ENCODE data around the gene CPS1. TPM values are rescaled to one million over a fixed set of nuclear protein-coding genes. Genes with fewer than 3 reads are reported as not detected.

The CPS1 gene
- total RNA-seq = 1 to 10 TPM; 2.6 to 3.2 TPM

DNA sequence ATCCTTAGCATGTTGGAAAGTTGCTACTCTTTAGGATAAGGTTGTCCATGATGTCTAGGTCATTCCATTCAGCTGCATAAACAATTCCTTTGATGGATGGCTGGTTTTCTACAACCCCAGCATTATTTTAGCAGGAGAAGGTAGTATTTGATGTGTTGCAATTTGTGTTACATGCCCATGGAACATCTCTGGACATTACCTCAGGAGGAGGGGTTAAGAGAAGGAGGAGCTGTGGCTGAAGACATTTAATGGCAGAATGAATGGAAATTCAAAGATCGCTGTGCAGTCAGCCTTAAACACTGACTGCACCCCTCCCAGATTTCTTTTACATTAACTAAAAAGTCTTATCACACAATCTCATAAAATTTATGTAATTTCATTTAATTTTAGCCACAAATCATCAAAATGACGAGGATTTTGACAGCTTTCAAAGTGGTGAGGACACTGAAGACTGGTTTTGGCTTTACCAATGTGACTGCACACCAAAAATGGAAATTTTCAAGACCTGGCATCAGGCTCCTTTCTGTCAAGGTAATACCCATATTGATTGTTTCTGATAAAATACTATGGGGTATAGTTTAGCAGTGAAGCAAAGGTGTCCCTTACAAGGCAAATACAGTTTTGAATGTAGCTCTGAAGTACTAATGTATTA lies at the start of gene CPS1:
Gene CPS1, plus strand, starts transcription at position 271 of the 652 bp plus-strand sequence. Its CDS starts 135 bp downstream, at position 406.
- H3K27me3 Mint-ChIP-seq = no peaks in the 10 kb centered on the region
- H3K4me1 Mint-ChIP-seq (ENCODE audit: low read depth) = no peaks in the 10 kb centered on the region
- H3K27ac Mint-ChIP-seq = no peak within 1 kb of the TSS
- intact Hi-C loops (cut with micrococcal nuclease) = no loop called here
- H3K9me3 Mint-ChIP-seq = no peaks in the 10 kb centered on the region
- TF ChIP-seq, protein P1, sequence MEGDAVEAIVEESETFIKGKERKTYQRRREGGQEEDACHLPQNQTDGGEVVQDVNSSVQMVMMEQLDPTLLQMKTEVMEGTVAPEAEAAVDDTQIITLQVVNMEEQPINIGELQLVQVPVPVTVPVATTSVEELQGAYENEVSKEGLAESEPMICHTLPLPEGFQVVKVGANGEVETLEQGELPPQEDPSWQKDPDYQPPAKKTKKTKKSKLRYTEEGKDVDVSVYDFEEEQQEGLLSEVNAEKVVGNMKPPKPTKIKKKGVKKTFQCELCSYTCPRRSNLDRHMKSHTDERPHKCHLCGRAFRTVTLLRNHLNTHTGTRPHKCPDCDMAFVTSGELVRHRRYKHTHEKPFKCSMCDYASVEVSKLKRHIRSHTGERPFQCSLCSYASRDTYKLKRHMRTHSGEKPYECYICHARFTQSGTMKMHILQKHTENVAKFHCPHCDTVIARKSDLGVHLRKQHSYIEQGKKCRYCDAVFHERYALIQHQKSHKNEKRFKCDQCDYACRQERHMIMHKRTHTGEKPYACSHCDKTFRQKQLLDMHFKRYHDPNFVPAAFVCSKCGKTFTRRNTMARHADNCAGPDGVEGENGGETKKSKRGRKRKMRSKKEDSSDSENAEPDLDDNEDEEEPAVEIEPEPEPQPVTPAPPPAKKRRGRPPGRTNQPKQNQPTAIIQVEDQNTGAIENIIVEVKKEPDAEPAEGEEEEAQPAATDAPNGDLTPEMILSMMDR (IDR thresholded peaks at IDR 0.05) = no peak
- ATAC-seq (no peak), DNase-seq (no peak)
- CTCF ChIA-PET = interaction anchor here (1.7 kb wide), 1 partner anchor 54 kb away, joined by 7 read pairs; no protein-coding TSS in a partner anchor
- no peaks in the 10 kb centered on the region for H3K36me3 Mint-ChIP-seq (ENCODE audit: low read depth)
- POLR2A ChIA-PET = no interaction called here
- H3K4me3 Mint-ChIP-seq = no peak within 1 kb of the TSS

DNA sequence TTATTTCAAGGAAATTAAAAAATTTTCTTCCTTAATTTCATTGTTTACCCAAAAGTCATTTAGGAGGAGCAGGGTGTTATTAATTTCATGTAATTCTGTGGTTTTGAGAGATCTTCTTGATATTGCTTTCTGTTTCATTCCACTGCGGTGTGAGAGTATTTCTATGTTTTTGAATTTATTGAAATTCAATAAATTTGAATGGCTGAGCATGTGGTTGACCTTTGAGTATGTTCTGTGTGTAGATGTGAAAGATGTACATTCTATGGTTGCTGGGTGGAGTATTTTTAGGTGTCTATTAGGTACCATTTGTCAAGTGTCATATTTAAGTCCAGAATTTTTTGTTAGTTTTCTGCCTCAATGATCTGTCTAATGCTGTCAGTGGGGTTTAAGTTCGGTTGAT lies 40.5 kb upstream of the CPS1 start:
- ChIA-PET POLR2A (no interaction called here), CTCF (no interaction called here)
- peaks cover 10% of the 10 kb centered on the region for H3K27me3 Mint-ChIP-seq
- H3K36me3 Mint-ChIP-seq (ENCODE audit: low read depth) = no peaks in the 10 kb centered on the region
- no peak for ATAC-seq
- intact Hi-C loops (cut with micrococcal nuclease) = no loop called here
- H3K27ac Mint-ChIP-seq = no peak overlapping the region
- no peak overlapping the region for H3K4me3 Mint-ChIP-seq
- TF ChIP-seq, protein P1 (IDR thresholded peaks at IDR 0.05) = no peak
- peaks cover 7% of the 10 kb centered on the region for H3K9me3 Mint-ChIP-seq
- no peak for DNase-seq
- H3K4me1 Mint-ChIP-seq (ENCODE audit: low read depth) = no peaks in the 10 kb centered on the region

GRCh38 chr2:210517264-210517663 lies 39.1 kb upstream of the CPS1 start:
- Mint-ChIP-seq H3K9me3 (no peaks in the 10 kb centered on the region), H3K4me3 (no peak overlapping the region), H3K4me1 (ENCODE audit: low read depth) (no peaks in the 10 kb centered on the region), H3K36me3 (ENCODE audit: low read depth) (no peaks in the 10 kb centered on the region), H3K27ac (no peak overlapping the region), H3K27me3 (peaks cover 10% of the 10 kb centered on the region)
- DNase-seq = no peak
- TF ChIP-seq, protein P1 (IDR thresholded peaks at IDR 0.05) = no peak
- ChIA-PET CTCF (interaction anchor here (1.4 kb wide), 1 partner anchor 15 kb away, joined by 5 read pairs; no protein-coding TSS in a partner anchor), POLR2A (no interaction called here)
- intact Hi-C loops (cut with micrococcal nuclease) = no loop called here
- no peak for ATAC-seq

DNA sequence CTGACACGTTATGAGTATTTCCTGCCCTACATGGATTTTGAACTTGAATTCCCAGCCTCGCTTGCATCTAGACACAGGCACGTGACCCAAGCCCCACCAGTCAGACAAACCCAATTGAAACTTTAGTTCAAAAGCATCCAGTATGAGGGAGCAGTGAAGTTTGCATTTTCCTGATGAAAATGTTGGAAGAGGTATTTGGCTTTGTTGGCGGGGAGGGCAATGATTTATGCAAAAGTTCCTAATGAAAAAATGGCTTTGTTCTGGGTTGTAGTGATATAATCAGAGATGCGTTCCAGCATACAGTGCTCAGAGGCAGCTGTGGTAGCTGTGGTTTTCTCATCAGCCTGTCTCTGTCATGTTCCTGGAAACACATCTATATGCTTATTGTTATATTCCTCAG lies 36.8 kb upstream of the CPS1 start:
- TF ChIP-seq, protein P1 (IDR thresholded peaks at IDR 0.05) = no peak
- no peak for DNase-seq
- intact Hi-C loops (cut with micrococcal nuclease) = no loop called here
- no peaks in the 10 kb centered on the region for H3K9me3 Mint-ChIP-seq
- H3K36me3 Mint-ChIP-seq (ENCODE audit: low read depth) = no peaks in the 10 kb centered on the region
- H3K4me1 Mint-ChIP-seq (ENCODE audit: low read depth) = no peaks in the 10 kb centered on the region
- ChIA-PET CTCF (interaction anchor here (0.9 kb wide), 1 partner anchor 17 kb away, joined by 3 read pairs; no protein-coding TSS in a partner anchor), POLR2A (no interaction called here)
- peaks cover 12% of the 10 kb centered on the region for H3K27me3 Mint-ChIP-seq
- no peak for ATAC-seq
- no peak overlapping the region for H3K4me3 Mint-ChIP-seq
- H3K27ac Mint-ChIP-seq = no peak overlapping the region

- DNase-seq (no peak), ATAC-seq (no peak)
- POLR2A ChIA-PET = no interaction called here
- no peak overlapping the region for H3K27ac Mint-ChIP-seq
- H3K9me3 Mint-ChIP-seq = no peaks in the 10 kb centered on the region
- intact Hi-C loops (cut with micrococcal nuclease) = no loop called here
- H3K27me3 Mint-ChIP-seq = peaks cover 12% of the 10 kb centered on the region
- TF ChIP-seq, protein P1 (IDR thresholded peaks at IDR 0.05) = no peak
- H3K4me3 Mint-ChIP-seq = no peak overlapping the region
- no peaks in the 10 kb centered on the region for H3K4me1 Mint-ChIP-seq (ENCODE audit: low read depth)
- CTCF ChIA-PET = no interaction called here
- no peaks in the 10 kb centered on the region for H3K36me3 Mint-ChIP-seq (ENCODE audit: low read depth)
Observed at GRCh38 chr2:210522399-210522798, 34.0 kb upstream of the CPS1 start.
